RWPE2 (cell line): ENCODE data around the gene LARGE1.

Experiments used
- ATAC-seq: fragments of 200-7000 bp; cut with Tn5 transposase; 3 replicates; pipeline ENCODE4 v1.9.1; 2021; ENCODE audit warnings: low read depth
- DNase-seq: peaks from one replicate; pipeline ENCODE4 v3.0.0-alpha.2; 2020; ENCODE audit warnings: low spot score
- H3K27ac ChIP-seq: fragments of 450-650 bp; 2 replicates; pipeline ENCODE4 v1.5.1; 2017; ENCODE audit warnings: mild to moderate bottlenecking; ENCODE audit not compliant: poor library complexity, severe bottlenecking
- H3K27me3 ChIP-seq: fragments of 250-450 bp; sonication (Bioruptor Pico); 2 replicates; pipeline ENCODE4 v1.5.1; 2021; ENCODE audit warnings: mild to moderate bottlenecking, moderate library complexity; ENCODE audit not compliant: insufficient read depth, poor library complexity, severe bottlenecking
- H3K36me3 ChIP-seq: fragments of 250-450 bp; sonication (Bioruptor Pico); 2 replicates; pipeline ENCODE4 v1.5.1; 2020; ENCODE audit warnings: low read depth, mild to moderate bottlenecking, moderate library complexity
- H3K4me1 ChIP-seq: fragments of 250-450 bp; sonication (Bioruptor Pico); 2 replicates; pipeline ENCODE4 v1.5.1; 2021; ENCODE audit warnings: mild to moderate bottlenecking, moderate library complexity; ENCODE audit not compliant: insufficient read depth, poor library complexity, severe bottlenecking
- H3K4me3 ChIP-seq: fragments of 250-450 bp; sonication (Bioruptor Pico); 2 replicates; pipeline ENCODE4 v1.5.1; 2021; ENCODE audit warnings: mild to moderate bottlenecking, moderate library complexity; ENCODE audit not compliant: severe bottlenecking
- H3K9me3 ChIP-seq: fragments of 250-450 bp; sonication (Bioruptor Pico); 2 replicates; pipeline ENCODE4 v1.5.1; 2021; ENCODE audit warnings: mild to moderate bottlenecking, moderate library complexity; ENCODE audit not compliant: severe bottlenecking
- CTCF ChIP-seq: fragments of 450-650 bp; IDR thresholded peaks from one replicate; pipeline ENCODE4 v1.5.1; 2017; ENCODE audit warnings: mild to moderate bottlenecking, moderate library complexity; ENCODE audit not compliant: poor library complexity, severe bottlenecking

Gene LARGE1

DNA sequence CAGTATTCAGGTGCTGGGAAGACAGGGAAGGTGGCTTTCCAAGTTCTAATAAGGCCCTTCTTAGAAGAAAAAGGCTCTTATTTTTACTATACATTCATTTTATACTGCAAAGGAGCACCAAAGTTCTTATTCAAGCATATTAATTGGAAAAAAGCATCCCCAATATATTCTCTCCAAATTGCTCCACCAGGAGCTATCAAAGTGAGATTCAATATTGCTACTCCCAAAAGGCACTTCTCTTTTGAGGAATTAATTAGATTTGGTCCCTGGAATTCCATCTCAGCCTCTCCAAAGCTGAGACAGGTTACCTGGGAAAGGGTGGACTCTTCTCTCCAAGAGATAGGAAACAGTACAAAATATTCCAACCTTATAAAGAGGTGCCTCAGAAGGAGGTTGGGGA is 134.1 kb downstream of the LARGE1 start:
- DNase-seq, result no peak
- TF ChIP-seq CTCF, result no peak
- no peaks in the 10 kb centered on the region for H3K4me1 ChIP-seq
- no peak overlapping the region for H3K27ac ChIP-seq
- H3K4me3 ChIP-seq, result no peak overlapping the region
- H3K9me3 ChIP-seq, result no peaks in the 10 kb centered on the region
- no peaks in the 10 kb centered on the region for H3K36me3 ChIP-seq
- ATAC-seq, result no peak
- no peaks in the 10 kb centered on the region for H3K27me3 ChIP-seq

GRCh38 chr22:33785283-33785968 is 134.8 kb downstream of the LARGE1 start:
- no peak overlapping the region for H3K27ac ChIP-seq
- TF ChIP-seq CTCF, result no peak
- no peaks in the 10 kb centered on the region for H3K27me3 ChIP-seq
- H3K36me3 ChIP-seq, result no peaks in the 10 kb centered on the region
- ATAC-seq, result peak; percentile 60
- no peak for DNase-seq
- no peaks in the 10 kb centered on the region for H3K9me3 ChIP-seq
- H3K4me1 ChIP-seq, result no peaks in the 10 kb centered on the region
- H3K4me3 ChIP-seq, result no peak overlapping the region

GRCh38 chr22:33781411-33781810 is 138.9 kb downstream of the LARGE1 start:
- no peak overlapping the region for H3K27ac ChIP-seq
- no peaks in the 10 kb centered on the region for H3K36me3 ChIP-seq

GRCh38 chr22:33780531-33781136 is 139.6 kb downstream of the LARGE1 start:
- TF ChIP-seq CTCF, result no peak
- H3K36me3 ChIP-seq, result no peaks in the 10 kb centered on the region
- no peaks in the 10 kb centered on the region for H3K9me3 ChIP-seq
- DNase-seq (no peak), ATAC-seq (no peak)
- no peak overlapping the region for H3K27ac ChIP-seq
- H3K4me1 ChIP-seq, result no peaks in the 10 kb centered on the region
- no peaks in the 10 kb centered on the region for H3K27me3 ChIP-seq
- H3K4me3 ChIP-seq, result no peak overlapping the region

More at GRCh38 chr22:33781411-33781810, 138.9 kb downstream of the LARGE1 start:
- Histone ChIP-seq H3K27me3 (no peaks in the 10 kb centered on the region), H3K4me3 (no peak overlapping the region), H3K4me1 (no peaks in the 10 kb centered on the region), H3K9me3 (no peaks in the 10 kb centered on the region)
- DNase-seq (no peak), ATAC-seq (no peak)
- TF ChIP-seq CTCF, result no peak

DNA sequence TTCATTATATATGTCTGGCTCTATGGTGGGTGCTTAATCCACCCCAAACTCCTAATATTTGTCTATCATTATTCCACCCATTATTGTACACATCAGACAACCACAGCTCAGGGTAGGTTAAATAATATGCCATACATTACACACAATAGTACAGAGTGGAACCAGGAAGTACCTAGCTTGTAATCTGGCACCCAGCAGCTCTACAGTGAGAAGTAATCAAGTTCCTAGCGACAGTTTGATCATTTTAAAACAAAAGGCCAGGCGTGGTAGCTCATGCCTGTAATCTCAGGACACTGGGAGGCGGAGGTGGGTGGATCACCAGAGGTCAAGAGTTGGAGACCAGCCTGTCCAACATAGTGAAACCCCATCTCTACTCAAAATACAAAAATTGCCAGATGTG is 141.0 kb downstream of the LARGE1 start:
- TF ChIP-seq CTCF, result no peak
- ATAC-seq (no peak), DNase-seq (no peak)
- Histone ChIP-seq H3K27ac (no peak overlapping the region), H3K4me1 (no peaks in the 10 kb centered on the region), H3K36me3 (no peaks in the 10 kb centered on the region), H3K27me3 (no peaks in the 10 kb centered on the region), H3K4me3 (no peak overlapping the region), H3K9me3 (no peaks in the 10 kb centered on the region)
